Left lung (tissue), 10 donors: Measurements from ENCODE around the gene RPS6KA4. TPM values are rescaled to one million over a fixed set of nuclear protein-coding genes. Genes with fewer than 3 reads are reported as not detected.
A peak's percentile ranks its signal among the peaks of the same experiment; 100 is the strongest.

Source experiments
- ATAC-seq: fragments of 200-7000 bp; cut with Tn5 transposase; one replicate; pipeline ENCODE4 v1.9.1; 2020; ENCODE audit warnings: moderate library complexity
- DNase-seq, 4 donors: peaks; one replicate each; pipeline ENCODE4 v3.0.0-alpha.2; 2013 to 2020
- H3K27ac ChIP-seq, 2 donors: fragments of 200-600 bp; sonication (generic) in 1 of 2; one replicate each; pipeline versions ENCODE4 v1.5.0 to v1.8.0; 2020 to 2021
- H3K27me3 ChIP-seq, 2 donors: fragments of 200-600 bp; sonication (generic) in 1 of 2; one replicate each; pipeline versions ENCODE4 v1.5.0 to v1.8.0; 2020 to 2021
- H3K36me3 ChIP-seq, 2 donors: fragments of 200-600 bp; sonication (generic) in 1 of 2; one replicate each; pipeline versions ENCODE4 v1.5.0 to v1.8.0; 2020 to 2021
- H3K4me1 ChIP-seq, 2 donors: fragments of 200-600 bp; one replicate each; pipeline ENCODE4 v1.8.0; 2021
- H3K4me3 ChIP-seq, 2 donors: fragments of 200-600 bp; sonication (generic) in 1 of 2; one replicate each; pipeline versions ENCODE4 v1.5.0 to v1.8.0; 2020 to 2021; ENCODE audit warnings: mild to moderate bottlenecking in 1 of 2
- H3K9me3 ChIP-seq, 2 donors: fragments of 200-600 bp; sonication (generic) in 1 of 2; one replicate each; pipeline versions ENCODE4 v1.5.0 to v1.8.0; 2020 to 2021
- CTCF ChIP-seq, 2 donors: fragments of 200-600 bp; sonication (generic) in 1 of 2; IDR thresholded peaks; one replicate each; pipeline versions ENCODE4 v1.5.0 to v1.8.0; 2021; ENCODE audit warnings: antibody characterized with exemption in 2 of 2
- intact Hi-C, 2 donors: fragments of 100-400 bp; cut with DNase I; formaldehyde crosslinking; loops; one replicate each; pipeline versions ENCODE4 v1.11.2 to v1.14.2; 2022
- polyA plus RNA-seq, 6 donors: library from polyadenylated mRNA; unstranded; fragments of 120-200 nt; gene quantifications; one replicate each; pipeline ENCODE4 v1.2.1, GENCODE V29; 2013; ENCODE audit not compliant: insufficient read length in 6 of 6
- total RNA-seq, 2 donors: library from RNA; stranded (reverse); fragmentation: NEBNext Ultra II Directional; extraction: Animal tissue kit (Norgen Biotek cat#: 25700); gene quantifications; one replicate each; pipeline ENCODE4 v1.2.1, GENCODE V29; 2021
- donor health status: DM: no; HTN: yes; CAD: no.
- donor health status: DM: no; HTN: no; CAD: no.

RPS6KA4 gene
- total and polyA plus RNA-seq, 8 donors: 10.6 to 57.6 (median 14.1) TPM

GRCh38 chr11:64406221-64406946 lies 47.4 kb downstream of the RPS6KA4 start:
- H3K9me3 ChIP-seq: no peaks in the 10 kb centered on the region
- no peak overlapping the region for H3K27ac ChIP-seq
- DNase-seq (peak in 2 of 4 donors; percentile 67 to 84), ATAC-seq (peak; percentile 28)
- peaks cover 0 to 7% of the 10 kb centered on the region in 2 donors for H3K27me3 ChIP-seq
- H3K4me1 ChIP-seq: peaks cover 0 to 7% of the 10 kb centered on the region in 2 donors
- intact Hi-C loops: no loop called here
- H3K4me3 ChIP-seq: no peak overlapping the region
- no peak for TF ChIP-seq CTCF (IDR thresholded peaks at IDR 0.05)
- H3K36me3 ChIP-seq: no peaks in the 10 kb centered on the region

GRCh38 chr11:64407221-64407620 lies 48.3 kb downstream of the RPS6KA4 start:
- peaks cover 0 to 7% of the 10 kb centered on the region in 2 donors for H3K27me3 ChIP-seq
- H3K27ac ChIP-seq: no peak overlapping the region
- intact Hi-C loops: no loop called here
- no peak overlapping the region for H3K4me3 ChIP-seq
- DNase-seq: no peak
- no peaks in the 10 kb centered on the region for H3K9me3 ChIP-seq
- TF ChIP-seq CTCF (IDR thresholded peaks at IDR 0.05): no peak
- H3K4me1 ChIP-seq: peaks cover 0 to 7% of the 10 kb centered on the region in 2 donors
- no peak for ATAC-seq
- no peaks in the 10 kb centered on the region for H3K36me3 ChIP-seq

- TF ChIP-seq CTCF (IDR thresholded peaks at IDR 0.05): no peak
- Histone ChIP-seq H3K9me3 (no peaks in the 10 kb centered on the region), H3K4me3 (no peak overlapping the region), H3K27me3 (peaks cover 0 to 7% of the 10 kb centered on the region in 2 donors), H3K4me1 (peaks cover 0 to 7% of the 10 kb centered on the region in 2 donors), H3K36me3 (no peaks in the 10 kb centered on the region), H3K27ac (no peak overlapping the region)
- no peak for DNase-seq
- no peak for ATAC-seq
- intact Hi-C loops: no loop called here
Measured at GRCh38 chr11:64407630-64408029, 48.7 kb downstream of the RPS6KA4 start.

GRCh38 chr11:64409278-64409677 lies 50.3 kb downstream of the RPS6KA4 start:
- Histone ChIP-seq H3K36me3 (no peaks in the 10 kb centered on the region), H3K4me3 (no peak overlapping the region), H3K27me3 (peaks cover 0 to 7% of the 10 kb centered on the region in 2 donors), H3K4me1 (peaks cover 0 to 7% of the 10 kb centered on the region in 2 donors), H3K27ac (no peak overlapping the region), H3K9me3 (no peaks in the 10 kb centered on the region)
- intact Hi-C loops: no loop called here
- DNase-seq (no peak), ATAC-seq (no peak)
- TF ChIP-seq CTCF (IDR thresholded peaks at IDR 0.05): no peak

- DNase-seq (peak in 1 of 4 donors; percentile 30), ATAC-seq (peak; percentile 61)
- H3K27me3 ChIP-seq: peaks cover 0 to 7% of the 10 kb centered on the region in 2 donors
- intact Hi-C loops: no loop called here
- H3K4me3 ChIP-seq: no peak overlapping the region
- TF ChIP-seq CTCF (IDR thresholded peaks at IDR 0.05): no peak
- no peaks in the 10 kb centered on the region for H3K36me3 ChIP-seq
- no peak overlapping the region for H3K27ac ChIP-seq
- no peaks in the 10 kb centered on the region for H3K9me3 ChIP-seq
- peaks cover 0 to 7% of the 10 kb centered on the region in 2 donors for H3K4me1 ChIP-seq
Measured at GRCh38 chr11:64409707-64410403, 50.9 kb downstream of the RPS6KA4 start.
